GM18909 (cell line): ENCODE measurements around the gene SLCO3A1.

Source experiments
- ATAC-seq: cut with Tn5 transposase; IDR thresholded peaks from one replicate; pipeline ENCODE4 v1.9.1; 2021; ENCODE audit warnings: mild to moderate bottlenecking; ENCODE audit not compliant: unreplicated experiment, poor library complexity

Gene SLCO3A1

GRCh38 chr15:92079047-92079446 is 225.5 kb downstream of the SLCO3A1 start:
- ATAC-seq, result no peak

- ATAC-seq, result no peak
These were observed 226.2 kb downstream of the SLCO3A1 start for GRCh38 chr15:92079647-92080255.

- ATAC-seq, result no peak
These were observed 228.7 kb downstream of the SLCO3A1 start for GRCh38 chr15:92082006-92082843.

- ATAC-seq, result no peak
These were observed 229.7 kb downstream of the SLCO3A1 start for GRCh38 chr15:92083190-92083589.

GRCh38 chr15:92087211-92087610 is 233.7 kb downstream of the SLCO3A1 start:
- ATAC-seq, result no peak

- no peak for ATAC-seq
These were observed 237.7 kb downstream of the SLCO3A1 start for GRCh38 chr15:92091155-92091734.

- no peak for ATAC-seq
These were observed 239.0 kb downstream of the SLCO3A1 start for GRCh38 chr15:92092289-92093105.

- peak; percentile 76 for ATAC-seq
These were observed 242.2 kb downstream of the SLCO3A1 start for GRCh38 chr15:92095693-92096092.

GRCh38 chr15:92097474-92098178 is 244.1 kb downstream of the SLCO3A1 start:
- ATAC-seq, result peak; percentile 70

GRCh38 chr15:92098869-92099268 is 245.4 kb downstream of the SLCO3A1 start:
- ATAC-seq, result no peak

GRCh38 chr15:92100301-92100700 is 246.8 kb downstream of the SLCO3A1 start:
- ATAC-seq, result no peak

- no peak for ATAC-seq
These were observed 247.2 kb downstream of the SLCO3A1 start for GRCh38 chr15:92100751-92101150.

GRCh38 chr15:92101708-92102394 is 248.3 kb downstream of the SLCO3A1 start:
- no peak for ATAC-seq

- no peak for ATAC-seq
These were observed 248.9 kb downstream of the SLCO3A1 start for GRCh38 chr15:92102395-92102755.

GRCh38 chr15:92104072-92104471 is 250.6 kb downstream of the SLCO3A1 start:
- ATAC-seq, result no peak

- no peak for ATAC-seq
These were observed 252.1 kb downstream of the SLCO3A1 start for GRCh38 chr15:92105611-92106010.

- no peak for ATAC-seq
These were observed 254.0 kb downstream of the SLCO3A1 start for GRCh38 chr15:92107510-92107909.

- ATAC-seq, result no peak
These were observed 255.8 kb downstream of the SLCO3A1 start for GRCh38 chr15:92109191-92109873.

GRCh38 chr15:92111291-92111690 is 257.8 kb downstream of the SLCO3A1 start:
- no peak for ATAC-seq
